ENCODE data around the gene PCYT2.

The PCYT2 gene

GRCh38 chr17:81912441-81913309 lies 1.5 kb upstream of the PCYT2 start:
- DNase-seq (ENCODE audit: low spot score) = no peak

GRCh38 chr17:81911969-81912368 lies 770 bp upstream of the PCYT2 start:
- no peak for DNase-seq (ENCODE audit: low spot score)

GRCh38 chr17:81910840-81911276 lies 341 bp downstream of the PCYT2 start:
- DNase-seq (ENCODE audit: low spot score) = no peak

GRCh38 chr17:81909966-81910839 lies 996 bp downstream of the PCYT2 start:
- DNase-seq (ENCODE audit: low spot score) = no peak

- no peak for DNase-seq (ENCODE audit: low spot score)
These were observed 2.0 kb downstream of the PCYT2 start for GRCh38 chr17:81909231-81909630.

GRCh38 chr17:81908793-81909192 lies 2.4 kb downstream of the PCYT2 start:
- no peak for DNase-seq (ENCODE audit: low spot score)

- DNase-seq (ENCODE audit: low spot score) = no peak
These were observed 3.7 kb downstream of the PCYT2 start for GRCh38 chr17:81907219-81908145.

- no peak for DNase-seq (ENCODE audit: low spot score)
These were observed 4.6 kb downstream of the PCYT2 start for GRCh38 chr17:81906476-81907218.

- no peak for DNase-seq (ENCODE audit: low spot score)
These were observed 5.2 kb downstream of the PCYT2 start for GRCh38 chr17:81905993-81906392.

- no peak for DNase-seq (ENCODE audit: low spot score)
These were observed 5.7 kb downstream of the PCYT2 start for GRCh38 chr17:81905424-81905875.

- DNase-seq (ENCODE audit: low spot score) = no peak
These were observed 6.4 kb downstream of the PCYT2 start for GRCh38 chr17:81904600-81905423.

- DNase-seq (ENCODE audit: low spot score) = no peak
These were observed 7.2 kb downstream of the PCYT2 start for GRCh38 chr17:81903896-81904599.

- DNase-seq (ENCODE audit: low spot score) = no peak
These were observed 7.8 kb downstream of the PCYT2 start for GRCh38 chr17:81903415-81903831.

GRCh38 chr17:81902653-81903414 lies 8.4 kb downstream of the PCYT2 start:
- no peak for DNase-seq (ENCODE audit: low spot score)

GRCh38 chr17:81902023-81902652 lies 9.1 kb downstream of the PCYT2 start, which contains the start of gene NPB:
NPB (plus strand) TSS chr17:81902238; CDS start chr17:81902278, 40 bp downstream.
- DNase-seq (ENCODE audit: low spot score) = no peak

GRCh38 chr17:81901167-81902022 lies 9.8 kb downstream of the PCYT2 start:
- no peak for DNase-seq (ENCODE audit: low spot score)

GRCh38 chr17:81900181-81900820 lies 10.9 kb downstream of the PCYT2 start:
- DNase-seq (ENCODE audit: low spot score) = no peak
